ENCODE measurements around the gene MORC2.

DNA sequence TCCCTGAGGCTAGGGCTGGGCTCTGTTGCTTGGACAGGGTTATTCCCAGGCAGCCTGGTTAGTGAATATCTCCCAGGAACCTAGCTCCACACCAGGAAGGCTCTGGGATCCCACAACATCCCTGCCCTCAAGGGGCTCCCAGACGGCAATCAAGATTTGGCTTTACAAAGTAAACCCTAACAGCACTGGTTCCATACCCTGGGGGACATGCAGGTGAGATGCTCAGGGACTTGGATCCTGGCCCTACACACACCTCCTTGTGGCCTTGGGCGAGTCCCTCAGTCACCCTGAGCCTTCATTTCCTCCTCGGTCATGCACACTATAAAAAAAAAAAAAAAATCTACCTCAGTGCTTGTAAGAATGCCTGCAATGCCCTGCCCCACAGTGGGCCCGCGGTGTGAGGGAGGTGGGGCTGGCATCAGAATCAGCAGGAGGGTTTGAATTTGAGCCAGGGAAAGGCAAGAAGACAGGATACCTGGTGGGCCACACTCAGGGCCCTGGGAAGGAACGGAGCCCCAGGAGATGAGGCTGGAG lies 86.3 kb downstream of the MORC2 start:
- TF ChIP-seq, protein P1, sequence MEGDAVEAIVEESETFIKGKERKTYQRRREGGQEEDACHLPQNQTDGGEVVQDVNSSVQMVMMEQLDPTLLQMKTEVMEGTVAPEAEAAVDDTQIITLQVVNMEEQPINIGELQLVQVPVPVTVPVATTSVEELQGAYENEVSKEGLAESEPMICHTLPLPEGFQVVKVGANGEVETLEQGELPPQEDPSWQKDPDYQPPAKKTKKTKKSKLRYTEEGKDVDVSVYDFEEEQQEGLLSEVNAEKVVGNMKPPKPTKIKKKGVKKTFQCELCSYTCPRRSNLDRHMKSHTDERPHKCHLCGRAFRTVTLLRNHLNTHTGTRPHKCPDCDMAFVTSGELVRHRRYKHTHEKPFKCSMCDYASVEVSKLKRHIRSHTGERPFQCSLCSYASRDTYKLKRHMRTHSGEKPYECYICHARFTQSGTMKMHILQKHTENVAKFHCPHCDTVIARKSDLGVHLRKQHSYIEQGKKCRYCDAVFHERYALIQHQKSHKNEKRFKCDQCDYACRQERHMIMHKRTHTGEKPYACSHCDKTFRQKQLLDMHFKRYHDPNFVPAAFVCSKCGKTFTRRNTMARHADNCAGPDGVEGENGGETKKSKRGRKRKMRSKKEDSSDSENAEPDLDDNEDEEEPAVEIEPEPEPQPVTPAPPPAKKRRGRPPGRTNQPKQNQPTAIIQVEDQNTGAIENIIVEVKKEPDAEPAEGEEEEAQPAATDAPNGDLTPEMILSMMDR (IDR thresholded peaks at IDR 0.05) = no peak
- TF ChIP-seq POLR2A (IDR thresholded peaks at IDR 0.05) = no peak

Measured in esophagus squamous epithelium (tissue), 4 donors.